Measurements from ENCODE around the gene IZUMO2.
"Not testable (repeated sequence)": the region's sequence is repeated elsewhere in the genome, so short reads cannot be mapped to it uniquely, and the experiment has no call there.

IZUMO2 gene

DNA sequence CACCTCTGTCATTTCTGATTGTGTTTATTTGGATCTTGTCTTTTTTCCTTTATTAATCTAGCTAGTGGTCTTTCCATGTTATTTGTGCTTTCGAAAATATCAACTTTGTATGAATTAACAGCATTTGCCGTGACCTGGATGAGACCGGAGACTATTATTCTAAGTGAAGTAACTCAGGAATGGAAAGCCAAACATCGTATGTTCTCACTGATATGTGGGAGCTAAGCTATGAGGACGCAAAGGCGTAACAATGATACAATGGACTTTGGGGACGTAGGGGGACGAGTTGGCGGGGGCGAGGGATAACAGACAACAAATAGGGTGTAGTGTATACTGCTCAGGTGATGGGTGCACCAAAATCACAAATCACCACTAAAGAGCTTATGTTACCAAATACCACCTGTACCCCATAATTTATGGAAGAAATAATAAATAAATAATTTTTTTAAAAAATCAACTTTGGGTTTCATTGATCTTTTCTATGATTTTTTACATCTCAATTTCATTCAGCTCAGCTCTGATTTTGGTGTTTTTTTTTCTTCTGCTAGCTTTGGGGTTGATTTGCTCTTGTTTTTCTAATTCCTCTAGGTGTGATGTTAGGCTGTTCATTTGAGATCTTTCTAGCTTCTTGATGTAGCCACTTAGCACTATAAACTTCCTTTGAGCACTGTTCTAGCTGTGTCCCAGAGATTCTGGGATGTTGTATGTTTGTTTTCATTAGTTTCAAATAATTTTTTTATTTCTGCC, 27.1 kb downstream of the IZUMO2 start:
- not testable (repeated sequence) for DNase-seq (ENCODE audit: low spot score)

DNA sequence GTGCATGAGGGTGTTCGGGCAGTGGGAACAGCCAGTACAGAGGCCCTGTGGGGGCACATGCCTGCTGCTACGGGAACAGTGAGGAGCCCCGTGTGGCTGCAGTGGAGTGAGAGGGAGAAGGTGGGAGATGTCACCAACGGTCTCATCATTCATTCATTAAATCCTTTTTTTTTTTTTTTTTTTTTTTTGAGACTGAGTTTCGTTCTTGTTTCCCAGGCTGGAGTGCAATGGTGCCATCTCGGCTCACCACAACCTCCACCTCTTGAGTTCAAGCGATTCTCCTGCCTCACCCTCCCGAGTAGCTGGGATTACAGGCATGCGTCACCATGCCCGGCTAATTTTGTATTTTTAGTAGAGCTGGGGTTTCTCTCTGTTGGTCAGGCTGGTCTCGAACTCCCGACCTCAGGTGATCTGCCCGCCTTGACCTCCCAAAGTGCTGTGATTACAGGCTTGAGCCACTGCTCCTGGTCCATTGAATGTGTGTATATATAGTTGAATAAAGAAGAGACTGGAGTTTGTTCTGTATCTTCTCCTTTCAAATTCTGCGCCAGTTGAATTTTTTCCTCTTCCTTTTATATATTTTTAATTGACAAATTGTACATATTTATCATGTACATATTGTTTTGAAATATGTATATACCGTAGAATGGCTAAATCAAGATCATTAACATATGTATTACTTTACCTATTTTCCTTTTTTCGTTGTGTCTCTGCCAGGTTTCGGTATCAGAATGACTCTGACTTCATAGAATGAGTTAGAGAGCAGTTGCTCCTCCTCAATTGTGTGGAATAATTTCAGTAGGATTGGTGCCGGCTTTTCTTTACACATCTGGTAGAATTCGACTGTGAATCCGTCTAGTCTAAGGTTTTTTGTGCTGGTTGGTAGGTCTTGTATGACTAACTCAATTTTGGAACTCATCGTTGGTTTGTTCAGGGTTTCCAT, 28.0 kb downstream of the IZUMO2 start:
- peak; percentile 31 for DNase-seq (ENCODE audit: low spot score)

DNA sequence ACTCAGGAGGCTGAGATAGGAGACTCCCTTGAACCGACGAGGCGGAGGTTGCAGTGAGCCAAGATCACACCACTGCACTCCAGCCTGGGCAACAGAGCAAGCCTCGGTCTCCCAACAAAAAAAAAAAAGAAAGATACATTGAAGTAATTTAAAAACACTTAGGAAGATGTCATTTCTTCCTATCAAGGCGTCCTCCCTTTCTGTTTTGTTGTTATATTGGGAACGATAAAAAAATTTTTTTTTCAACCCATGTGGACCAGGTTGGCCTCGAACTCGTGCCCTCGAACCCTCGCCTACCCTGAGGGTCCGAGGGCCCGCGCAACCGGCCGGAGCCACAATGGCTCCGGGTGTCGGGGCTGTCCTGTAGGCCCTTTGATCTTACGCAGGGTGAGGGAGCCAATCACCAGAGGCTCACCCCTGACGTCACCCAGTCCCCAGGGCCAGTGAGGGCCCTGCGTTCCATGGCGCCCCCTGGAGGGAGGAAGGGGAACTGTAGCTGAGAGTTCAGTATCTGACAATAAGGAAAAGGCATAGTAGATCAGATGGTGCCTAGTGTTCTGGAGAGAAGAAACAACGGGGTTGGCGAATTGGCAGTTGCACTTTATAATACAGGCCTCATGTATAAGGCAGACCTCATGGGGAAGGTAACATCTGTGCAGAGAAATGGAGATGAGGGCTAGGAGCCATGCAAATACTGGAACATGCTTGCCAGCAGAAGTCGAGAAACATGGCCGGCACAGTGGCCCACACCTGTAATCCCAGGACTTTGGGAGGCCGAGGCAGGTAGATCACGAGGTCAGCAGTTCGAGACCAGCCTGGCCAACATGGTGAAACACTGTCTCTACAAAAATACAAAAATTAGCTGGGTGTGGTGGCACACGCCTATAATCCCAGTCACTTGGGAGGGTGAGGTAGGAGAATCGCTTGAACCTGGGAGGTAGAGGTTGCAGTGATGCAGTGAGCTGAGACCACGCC, 29.3 kb downstream of the IZUMO2 start:
- not testable (repeated sequence) for DNase-seq (ENCODE audit: low spot score)

DNA sequence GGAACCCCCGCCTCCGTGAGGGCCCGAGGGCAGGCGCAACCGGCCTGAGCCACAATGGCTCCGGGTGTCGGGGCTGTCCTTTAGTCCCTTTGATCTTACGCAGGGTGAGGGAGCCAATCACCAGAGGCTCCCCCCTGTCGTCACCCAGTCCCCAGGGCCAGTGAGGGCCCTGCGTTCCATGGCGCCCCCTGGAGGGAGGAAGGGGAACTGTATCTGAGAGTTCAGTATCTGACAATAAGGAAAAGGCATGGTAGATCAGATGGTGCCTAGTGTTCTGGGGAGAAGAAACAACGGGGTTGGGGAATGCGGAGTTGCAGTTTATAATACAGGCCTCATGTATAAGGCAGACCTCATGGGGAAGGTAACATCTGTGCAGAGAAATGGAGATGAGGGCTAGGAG, 59.1 kb downstream of the IZUMO2 start:
- not testable (repeated sequence) for DNase-seq (ENCODE audit: low spot score)

DNA sequence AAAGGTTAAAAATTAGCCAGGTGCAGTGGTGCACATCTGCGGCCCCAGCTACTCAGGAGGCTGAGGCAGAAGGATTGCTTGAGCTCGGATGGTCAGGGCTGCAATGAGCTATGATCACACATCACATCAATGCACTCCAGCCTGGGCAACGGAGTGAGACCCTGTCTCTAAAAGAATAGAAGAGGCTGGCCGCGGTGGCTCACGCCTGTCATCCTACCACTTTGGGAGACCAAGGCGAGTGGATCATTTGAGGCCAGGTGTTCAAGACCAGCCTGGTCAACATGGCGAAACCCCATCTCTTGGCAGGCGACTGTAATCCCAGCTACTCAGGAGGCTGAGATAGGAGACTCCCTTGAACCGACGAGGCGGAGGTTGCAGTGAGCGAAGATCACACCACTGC, 59.7 kb downstream of the IZUMO2 start:
- DNase-seq (ENCODE audit: low spot score), result not testable (repeated sequence)
